ENCODE measurements around the gene SLC38A1.

Gene SLC38A1

DNA sequence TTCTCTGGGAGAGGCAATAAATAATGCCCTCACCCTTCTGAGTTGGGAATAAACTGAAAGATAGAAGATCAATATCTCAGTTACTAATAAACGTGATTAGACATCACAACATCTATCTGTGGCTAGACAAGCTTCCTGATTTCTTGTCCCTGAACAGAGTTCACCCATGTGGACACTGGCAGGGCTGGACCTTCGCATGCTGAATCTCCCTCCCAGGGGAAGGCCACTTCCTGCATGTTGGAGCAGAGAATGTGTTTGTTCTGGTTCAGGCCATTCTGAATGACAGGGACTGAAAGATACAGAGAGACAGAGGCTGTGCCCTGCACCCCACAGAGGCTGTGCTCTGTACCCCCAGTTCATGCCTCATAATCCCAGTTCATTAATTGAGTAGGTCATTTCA is 132.6 kb downstream of the SLC38A1 start:
- Histone ChIP-seq H3K36me3 (ENCODE audit: insufficient read depth, low read length) (no peaks in the 10 kb centered on the region), H3K9me2 (ENCODE audit: low read depth, low read length) (no peaks in the 10 kb centered on the region), H3K9ac (ENCODE audit: low read length) (no peak overlapping the region), H3K9me3 (ENCODE audit: low read length) (no peaks in the 10 kb centered on the region), H3K27me3 (ENCODE audit: insufficient read depth, low read length) (no peaks in the 10 kb centered on the region), H3K4me1 (ENCODE audit: insufficient read depth, low read length, severe bottlenecking) (no peaks in the 10 kb centered on the region), H3K4me3 (ENCODE audit: low read depth, low read length, poor library complexity, severe bottlenecking) (no peak overlapping the region), H3F3A (ENCODE audit: insufficient read depth, low read length) (no peaks in the 10 kb centered on the region), H2AFZ (ENCODE audit: low read length) (no peak overlapping the region), H4K20me1 (ENCODE audit: insufficient read depth, low read length) (no peaks in the 10 kb centered on the region), H3K27ac (ENCODE audit: low read depth, low read length, poor library complexity, severe bottlenecking) (no peak overlapping the region), H3K79me2 (ENCODE audit: insufficient read depth, low read length) (no peaks in the 10 kb centered on the region), H3K4me2 (ENCODE audit: low read length) (no peak overlapping the region)
- TF ChIP-seq EZH2 (IDR thresholded peaks at IDR 0.05; ENCODE audit: borderline replicate concordance, low read length) = no peak
- TF ChIP-seq, protein P1, sequence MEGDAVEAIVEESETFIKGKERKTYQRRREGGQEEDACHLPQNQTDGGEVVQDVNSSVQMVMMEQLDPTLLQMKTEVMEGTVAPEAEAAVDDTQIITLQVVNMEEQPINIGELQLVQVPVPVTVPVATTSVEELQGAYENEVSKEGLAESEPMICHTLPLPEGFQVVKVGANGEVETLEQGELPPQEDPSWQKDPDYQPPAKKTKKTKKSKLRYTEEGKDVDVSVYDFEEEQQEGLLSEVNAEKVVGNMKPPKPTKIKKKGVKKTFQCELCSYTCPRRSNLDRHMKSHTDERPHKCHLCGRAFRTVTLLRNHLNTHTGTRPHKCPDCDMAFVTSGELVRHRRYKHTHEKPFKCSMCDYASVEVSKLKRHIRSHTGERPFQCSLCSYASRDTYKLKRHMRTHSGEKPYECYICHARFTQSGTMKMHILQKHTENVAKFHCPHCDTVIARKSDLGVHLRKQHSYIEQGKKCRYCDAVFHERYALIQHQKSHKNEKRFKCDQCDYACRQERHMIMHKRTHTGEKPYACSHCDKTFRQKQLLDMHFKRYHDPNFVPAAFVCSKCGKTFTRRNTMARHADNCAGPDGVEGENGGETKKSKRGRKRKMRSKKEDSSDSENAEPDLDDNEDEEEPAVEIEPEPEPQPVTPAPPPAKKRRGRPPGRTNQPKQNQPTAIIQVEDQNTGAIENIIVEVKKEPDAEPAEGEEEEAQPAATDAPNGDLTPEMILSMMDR (IDR thresholded peaks at IDR 0.05; ENCODE audit: low read length) = no peak

DNA sequence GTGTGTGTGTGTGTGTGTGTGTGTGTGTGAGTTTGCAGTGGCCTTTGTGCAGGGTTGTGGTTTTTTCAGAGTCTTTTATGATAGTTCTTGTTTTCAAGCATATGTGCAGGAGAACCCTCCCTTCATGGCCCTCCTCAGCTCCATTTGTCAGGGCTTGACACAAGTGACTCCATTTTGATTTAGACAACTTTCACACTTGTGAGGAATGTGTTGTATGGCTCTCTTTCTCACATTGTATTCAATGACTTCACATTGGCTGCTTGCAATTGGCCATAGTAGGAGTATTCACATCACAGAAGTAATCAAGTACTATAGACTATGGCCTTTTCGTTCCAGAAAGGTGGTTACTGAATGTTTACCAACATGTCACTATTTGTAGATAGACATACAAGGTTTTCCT is 133.1 kb downstream of the SLC38A1 start:
- no peak overlapping the region for H2AFZ ChIP-seq (ENCODE audit: low read length)
- H3F3A ChIP-seq (ENCODE audit: insufficient read depth, low read length) = no peaks in the 10 kb centered on the region
- H3K4me2 ChIP-seq (ENCODE audit: low read length) = no peak overlapping the region
- no peak overlapping the region for H3K27ac ChIP-seq (ENCODE audit: low read depth, low read length, poor library complexity, severe bottlenecking)
- no peak for TF ChIP-seq EZH2 (IDR thresholded peaks at IDR 0.05; ENCODE audit: borderline replicate concordance, low read length)
- TF ChIP-seq, protein P1 (IDR thresholded peaks at IDR 0.05; ENCODE audit: low read length) = no peak
- H3K4me3 ChIP-seq (ENCODE audit: low read depth, low read length, poor library complexity, severe bottlenecking) = no peak overlapping the region
- no peak overlapping the region for H3K9ac ChIP-seq (ENCODE audit: low read length)
- H3K79me2 ChIP-seq (ENCODE audit: insufficient read depth, low read length) = no peaks in the 10 kb centered on the region
- no peaks in the 10 kb centered on the region for H3K36me3 ChIP-seq (ENCODE audit: insufficient read depth, low read length)
- H3K9me3 ChIP-seq (ENCODE audit: low read length) = no peaks in the 10 kb centered on the region
- no peaks in the 10 kb centered on the region for H4K20me1 ChIP-seq (ENCODE audit: insufficient read depth, low read length)
- no peaks in the 10 kb centered on the region for H3K4me1 ChIP-seq (ENCODE audit: insufficient read depth, low read length, severe bottlenecking)
- no peaks in the 10 kb centered on the region for H3K27me3 ChIP-seq (ENCODE audit: insufficient read depth, low read length)
- no peaks in the 10 kb centered on the region for H3K9me2 ChIP-seq (ENCODE audit: low read depth, low read length)

DNA sequence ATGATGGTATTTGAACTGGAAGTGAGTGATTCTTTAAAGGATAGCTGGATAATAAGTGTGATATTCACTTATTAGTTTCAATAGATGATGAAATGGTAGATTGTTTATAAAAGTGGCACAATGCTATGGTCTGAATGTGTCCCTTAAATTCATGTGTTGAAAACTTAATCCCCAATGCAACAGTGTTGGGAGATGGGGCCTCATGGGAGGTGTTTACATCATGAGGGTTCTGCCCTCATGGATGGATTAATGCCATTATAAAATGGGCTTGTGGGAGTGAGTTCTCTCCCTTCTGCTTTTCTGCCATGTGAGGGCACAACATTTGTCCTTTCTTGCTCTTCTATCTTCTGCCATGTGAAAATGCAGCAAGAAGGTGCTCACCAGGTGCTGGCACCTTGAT is 134.0 kb downstream of the SLC38A1 start:
- no peaks in the 10 kb centered on the region for H3K9me3 ChIP-seq (ENCODE audit: low read length)
- H3K36me3 ChIP-seq (ENCODE audit: insufficient read depth, low read length) = no peaks in the 10 kb centered on the region
- H3K4me2 ChIP-seq (ENCODE audit: low read length) = no peak overlapping the region
- TF ChIP-seq, protein P1 (IDR thresholded peaks at IDR 0.05; ENCODE audit: low read length) = no peak
- no peak for TF ChIP-seq EZH2 (IDR thresholded peaks at IDR 0.05; ENCODE audit: borderline replicate concordance, low read length)
- H3K9me2 ChIP-seq (ENCODE audit: low read depth, low read length) = no peaks in the 10 kb centered on the region
- H3K4me1 ChIP-seq (ENCODE audit: insufficient read depth, low read length, severe bottlenecking) = no peaks in the 10 kb centered on the region
- no peak overlapping the region for H3K9ac ChIP-seq (ENCODE audit: low read length)
- H4K20me1 ChIP-seq (ENCODE audit: insufficient read depth, low read length) = no peaks in the 10 kb centered on the region
- no peak overlapping the region for H3K4me3 ChIP-seq (ENCODE audit: low read depth, low read length, poor library complexity, severe bottlenecking)
- no peak overlapping the region for H2AFZ ChIP-seq (ENCODE audit: low read length)
- H3K27ac ChIP-seq (ENCODE audit: low read depth, low read length, poor library complexity, severe bottlenecking) = no peak overlapping the region
- no peaks in the 10 kb centered on the region for H3K79me2 ChIP-seq (ENCODE audit: insufficient read depth, low read length)
- no peaks in the 10 kb centered on the region for H3F3A ChIP-seq (ENCODE audit: insufficient read depth, low read length)
- no peaks in the 10 kb centered on the region for H3K27me3 ChIP-seq (ENCODE audit: insufficient read depth, low read length)
